Panc1 (cell line): Measurements from ENCODE around the gene APOA1. TPM values are rescaled to one million over a fixed set of nuclear protein-coding genes. Genes with fewer than 3 reads are reported as not detected.
"Not testable (repeated sequence)": the region's sequence is repeated elsewhere in the genome, so short reads cannot be mapped to it uniquely, and the experiment has no call there.

Experiments
- ATAC-seq: fragments of 200-7000 bp; cut with Tn5 transposase; 2 replicates; pipeline ENCODE4 v1.9.1; 2020; ENCODE audit warnings: mild to moderate bottlenecking, moderate library complexity
- BruUV-seq: library from RNA; stranded (reverse); fragments of 400-500 nt; replicated peaks from 2 replicates; lab custom pipeline; 2021; lab: Mats Ljungman, UMichigan
- CTCF ChIA-PET: fragments of 300-600 bp; sonication (Branson Sonifier 250); formaldehyde crosslinking; loops from one replicate; lab custom pipeline; 2022; ENCODE audit warnings: antibody characterized with exemption; lab: Charles Lee
- POLR2A ChIA-PET: fragments of 300-600 bp; sonication (Branson Sonifier 250); formaldehyde crosslinking; loops from one replicate; lab custom pipeline; 2022; ENCODE audit warnings: antibody characterized with exemption; lab: Charles Lee
- DNase-seq: peaks from one replicate; pipeline ENCODE4 v3.0.0-alpha.2; 2010; ENCODE audit warnings: low read depth, low spot score
- H3K27ac ChIP-seq: 2 replicates; pipeline ENCODE4 v1.5.1; 2011; ENCODE audit warnings: mild to moderate bottlenecking, low read length, inconsistent platforms
- H3K27me3 ChIP-seq: fragments of 200-500 bp; sonication (Bioruptor generic); 2 replicates; pipeline ENCODE4 v1.6.0; 2014; ENCODE audit warnings: low read length, inconsistent platforms; ENCODE audit not compliant: control insufficient read depth, insufficient read depth
- H3K36me3 ChIP-seq: fragments of 200-500 bp; sonication (Bioruptor generic); 2 replicates; pipeline ENCODE4 v1.5.1; 2014; ENCODE audit warnings: inconsistent platforms, mild to moderate bottlenecking, low read length, moderate library complexity; ENCODE audit not compliant: control insufficient read depth, insufficient read depth
- H3K4me1 ChIP-seq: 2 replicates; pipeline ENCODE4 v1.5.1; 2011; ENCODE audit warnings: inconsistent platforms, mild to moderate bottlenecking, low read length, moderate library complexity; ENCODE audit not compliant: control insufficient read depth, insufficient read depth
- H3K4me3 ChIP-seq, 2 experiments: 2 replicates each; pipeline ENCODE4 v1.5.1; 2011 to 2012; ENCODE audit warnings: low read depth in 2 of 2, low read length in 2 of 2, mild to moderate bottlenecking in 2 of 2, inconsistent platforms in 1 of 2, moderate library complexity in 1 of 2
- H3K9me3 ChIP-seq: fragments of 200-500 bp; sonication (Bioruptor generic); 2 replicates; pipeline ENCODE4 v1.5.1; 2014; ENCODE audit warnings: low read depth, mild to moderate bottlenecking, inconsistent platforms, low read length, moderate library complexity; ENCODE audit not compliant: control insufficient read depth, insufficient read depth
- POLR2AphosphoS5 ChIP-seq: IDR thresholded peaks from 2 replicates; pipeline ENCODE4 v1.6.1; 2012; ENCODE audit warnings: mild to moderate bottlenecking, low read depth, low read length, moderate library complexity
- REST ChIP-seq, 2 experiments: IDR thresholded peaks; 2 replicates each; pipeline ENCODE4 v1.6.1; 2011 to 2012; ENCODE audit warnings: low read depth in 2 of 2, control low read depth in 1 of 2, low read length in 1 of 2, mild to moderate bottlenecking in 1 of 2, moderate library complexity in 1 of 2; ENCODE audit not compliant: insufficient read depth in 1 of 2
- SIN3A ChIP-seq: IDR thresholded peaks from 2 replicates; pipeline ENCODE4 v1.6.1; 2012; ENCODE audit warnings: low read depth, mild to moderate bottlenecking, low read length, moderate library complexity, borderline replicate concordance; ENCODE audit not compliant: insufficient read depth
- TCF7L2 ChIP-seq: IDR thresholded peaks from 2 replicates; pipeline ENCODE4 v1.6.1; 2011; ENCODE audit warnings: mild to moderate bottlenecking, low read depth, low read length, inconsistent platforms
- in situ Hi-C: cut with HindIII; loops from 2 replicates; pipeline ENCODE4 v1.10.0; 2016; ENCODE audit warnings: low sequenced_read_pairs, low pct_unique_long_range_greater_than_20kb
- intact Hi-C: fragments of 100-400 bp; cut with micrococcal nuclease; formaldehyde crosslinking; loops from one replicate; pipeline ENCODE4 v1.10.0; 2022; ENCODE audit not compliant: unreplicated experiment
- total RNA-seq: library from RNA; stranded (reverse); gene quantifications from one replicate; pipeline ENCODE4 v1.2.1, GENCODE V29; 2021; ENCODE audit not compliant: unreplicated experiment
- TF ChIP-seq, protein P1 (sequence below): fragments of 450-650 bp; IDR thresholded peaks from 2 replicates; pipeline ENCODE4 v1.5.1; 2017; ENCODE audit warnings: mild to moderate bottlenecking

The APOA1 gene
- total RNA-seq, 1 experiment from 2014 or later: 1.7 TPM

DNA sequence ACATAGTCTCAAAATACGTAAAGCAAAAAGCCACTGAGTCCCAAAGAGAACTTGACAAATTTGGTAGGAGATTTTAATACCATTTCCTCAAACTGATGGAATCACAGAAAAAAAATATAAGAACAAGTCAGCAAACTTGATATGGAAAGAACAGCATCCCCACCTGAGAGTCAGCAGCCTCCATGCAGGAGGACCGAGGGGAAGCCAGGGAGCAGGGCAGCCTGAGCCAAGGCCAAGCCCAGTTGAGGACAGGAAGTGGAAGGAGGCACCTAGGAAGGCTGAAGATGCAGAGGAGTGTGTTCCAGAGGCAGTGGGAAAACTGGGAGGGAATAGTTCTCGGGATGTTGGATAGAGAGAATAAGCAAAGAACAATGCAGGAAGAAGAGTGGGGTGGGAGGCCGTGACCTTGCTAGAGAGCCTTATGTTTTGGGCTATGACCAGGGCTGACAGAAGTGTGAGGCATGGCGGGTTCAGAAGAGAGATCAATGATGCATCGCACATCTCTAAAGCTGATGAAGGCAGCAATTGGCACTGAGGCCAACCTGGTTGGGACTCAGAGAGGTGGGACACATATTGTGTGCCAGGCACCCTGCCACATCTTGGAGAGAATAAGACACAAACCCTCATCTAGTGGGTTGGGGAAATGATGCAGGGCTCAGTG lies 29.7 kb downstream of the APOA1 start:
- POLR2A ChIA-PET: no interaction called here
- BruUV-seq: no TSS peak
- no peaks in the 10 kb centered on the region for H3K36me3 ChIP-seq
- intact Hi-C loops (no loop called here), in situ Hi-C loops (no loop called here)
- TF ChIP-seq, protein P1, sequence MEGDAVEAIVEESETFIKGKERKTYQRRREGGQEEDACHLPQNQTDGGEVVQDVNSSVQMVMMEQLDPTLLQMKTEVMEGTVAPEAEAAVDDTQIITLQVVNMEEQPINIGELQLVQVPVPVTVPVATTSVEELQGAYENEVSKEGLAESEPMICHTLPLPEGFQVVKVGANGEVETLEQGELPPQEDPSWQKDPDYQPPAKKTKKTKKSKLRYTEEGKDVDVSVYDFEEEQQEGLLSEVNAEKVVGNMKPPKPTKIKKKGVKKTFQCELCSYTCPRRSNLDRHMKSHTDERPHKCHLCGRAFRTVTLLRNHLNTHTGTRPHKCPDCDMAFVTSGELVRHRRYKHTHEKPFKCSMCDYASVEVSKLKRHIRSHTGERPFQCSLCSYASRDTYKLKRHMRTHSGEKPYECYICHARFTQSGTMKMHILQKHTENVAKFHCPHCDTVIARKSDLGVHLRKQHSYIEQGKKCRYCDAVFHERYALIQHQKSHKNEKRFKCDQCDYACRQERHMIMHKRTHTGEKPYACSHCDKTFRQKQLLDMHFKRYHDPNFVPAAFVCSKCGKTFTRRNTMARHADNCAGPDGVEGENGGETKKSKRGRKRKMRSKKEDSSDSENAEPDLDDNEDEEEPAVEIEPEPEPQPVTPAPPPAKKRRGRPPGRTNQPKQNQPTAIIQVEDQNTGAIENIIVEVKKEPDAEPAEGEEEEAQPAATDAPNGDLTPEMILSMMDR: no peak
- no peak for TF ChIP-seq TCF7L2
- TF ChIP-seq REST (IDR thresholded peaks at IDR 0.05; ENCODE audit: insufficient read depth in 1 of 2, low read depth in 2 of 2, low read length in 1 of 2): no peak
- no peak for TF ChIP-seq POLR2AphosphoS5
- no peak for TF ChIP-seq SIN3A
- DNase-seq: no peak
- H3K27ac ChIP-seq: no peak overlapping the region
- CTCF ChIA-PET: no interaction called here
- no peaks in the 10 kb centered on the region for H3K4me1 ChIP-seq
- H3K4me3 ChIP-seq: no peak overlapping the region
- no peak for ATAC-seq
- H3K27me3 ChIP-seq: no peaks in the 10 kb centered on the region
- H3K9me3 ChIP-seq: no peaks in the 10 kb centered on the region

DNA sequence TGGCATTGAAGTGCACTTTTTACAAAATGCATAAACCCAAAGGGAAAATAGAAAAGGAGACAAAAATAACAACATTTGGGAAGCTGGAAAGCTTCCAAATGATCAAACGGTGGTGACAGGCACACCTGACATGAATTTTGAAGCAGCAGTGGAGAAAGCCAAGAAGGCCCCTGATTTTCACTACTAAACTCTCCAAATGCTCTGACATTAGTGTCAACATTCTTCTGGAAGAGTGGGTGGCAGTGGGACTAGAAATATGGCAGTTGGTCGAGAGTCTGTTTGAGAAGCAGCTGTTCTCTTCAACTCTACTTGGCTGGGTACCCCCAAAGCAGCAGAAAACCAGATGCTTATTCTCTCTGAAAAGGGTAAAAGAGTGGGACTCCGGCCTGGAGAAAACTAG lies 33.4 kb downstream of the APOA1 start:
- no peaks in the 10 kb centered on the region; the same call in 1 of the 2 replicates for H3K27me3 ChIP-seq
- ChIA-PET CTCF (no interaction called here), POLR2A (no interaction called here)
- H3K27ac ChIP-seq: no peak overlapping the region
- intact Hi-C loops (no loop called here), in situ Hi-C loops (no loop called here)
- no peak for DNase-seq
- no peak for ATAC-seq
- no peaks in the 10 kb centered on the region for H3K9me3 ChIP-seq
- H3K4me3 ChIP-seq: no peak overlapping the region
- TF ChIP-seq, protein P1: no peak
- no peak for TF ChIP-seq POLR2AphosphoS5
- TF ChIP-seq SIN3A: no peak
- no peak for TF ChIP-seq TCF7L2
- no peak for TF ChIP-seq REST (IDR thresholded peaks at IDR 0.05; ENCODE audit: insufficient read depth in 1 of 2, low read depth in 2 of 2, low read length in 1 of 2)
- no peaks in the 10 kb centered on the region for H3K36me3 ChIP-seq
- H3K4me1 ChIP-seq: no peaks in the 10 kb centered on the region
- no TSS peak for BruUV-seq

- in situ Hi-C loops, H3K4me3 ChIP-seq, POLR2A ChIA-PET, DNase-seq, H3K27me3 ChIP-seq, H3K9me3 ChIP-seq, ATAC-seq, CTCF ChIA-PET, H3K36me3 ChIP-seq, intact Hi-C loops, BruUV-seq, H3K4me1 ChIP-seq, H3K27ac ChIP-seq: not testable (repeated sequence)
These were observed 35.8 kb downstream of the APOA1 start for GRCh38 chr11:116801662-116802061.
